WTC11 (cell line): ENCODE results near the gene PFKM. TPM values are rescaled to one million over a fixed set of nuclear protein-coding genes. Genes with fewer than 3 reads are reported as not detected.

Experiments
- ATAC-seq: fragments of 200-7000 bp; cut with Tn5 transposase; 2 replicates; pipeline ENCODE4 v1.10.0; 2021; ENCODE audit warnings: mild to moderate bottlenecking, moderate library complexity
- CTCF ChIA-PET: fragments of 300-600 bp; sonication (Branson Sonifier 250); formaldehyde crosslinking; loops from one replicate; lab custom pipeline; 2021; ENCODE audit warnings: antibody characterized with exemption; lab: Charles Lee
- POLR2A ChIA-PET: fragments of 350-600 bp; sonication (Branson Sonifier 250); formaldehyde crosslinking; loops from one replicate; lab custom pipeline; 2021; ENCODE audit warnings: antibody characterized with exemption; lab: Charles Lee
- DNase-seq: peaks from one replicate; pipeline ENCODE4 v3.0.0; 2021; ENCODE audit warnings: low spot score
- H3K27ac Mint-ChIP-seq: 2 replicates; pipeline ENCODE4 v1.8.0; 2021; ENCODE audit warnings: mixed read lengths
- H3K27me3 Mint-ChIP-seq: 2 replicates; pipeline ENCODE4 v1.8.0; 2021; ENCODE audit warnings: low read depth, mild to moderate bottlenecking, moderate library complexity, mixed read lengths
- H3K36me3 Mint-ChIP-seq: 2 replicates; pipeline ENCODE4 v1.8.0; 2021; ENCODE audit warnings: mixed read lengths
- H3K4me1 Mint-ChIP-seq: 2 replicates; pipeline ENCODE4 v1.8.0; 2022; ENCODE audit warnings: mixed read lengths
- H3K4me3 Mint-ChIP-seq: 2 replicates; pipeline ENCODE4 v1.8.0; 2021; ENCODE audit warnings: mild to moderate bottlenecking, moderate library complexity, mixed read lengths
- H3K9me3 Mint-ChIP-seq: 2 replicates; pipeline ENCODE4 v1.8.0; 2021; ENCODE audit warnings: mixed read lengths
- ATF3 ChIP-seq: sonication (generic); formaldehyde crosslinking; conservative IDR thresholded peaks from 2 replicates; pipeline ENCODE4 v1.8.1; 2022; ENCODE audit warnings: mild to moderate bottlenecking, missing genetic modification reagents
- CBFB ChIP-seq: sonication (generic); formaldehyde crosslinking; IDR thresholded peaks from 2 replicates; pipeline ENCODE4 v1.8.1; 2022; ENCODE audit warnings: mild to moderate bottlenecking, low read depth, missing genetic modification reagents
- CTCF ChIP-seq: fragments of 200-600 bp; IDR thresholded peaks from 2 replicates; pipeline ENCODE4 v1.8.0; 2022; ENCODE audit warnings: antibody characterized with exemption
- ERG ChIP-seq: fragments of 250-450 bp; sonication (Bioruptor Pico); IDR thresholded peaks from 2 replicates; pipeline ENCODE4 v1.8.0; 2021; ENCODE audit warnings: mild to moderate bottlenecking
- GRHL2 ChIP-seq: fragments of 250-450 bp; sonication (Bioruptor Pico); IDR thresholded peaks from 2 replicates; pipeline ENCODE4 v1.8.0; 2022; ENCODE audit warnings: mild to moderate bottlenecking, moderate library complexity; ENCODE audit not compliant: insufficient replicate concordance, severe bottlenecking
- GTF2I ChIP-seq: fragments of 250-450 bp; sonication (Bioruptor Pico); conservative IDR thresholded peaks from 2 replicates; pipeline ENCODE4 v1.4.0; 2021; ENCODE audit warnings: mild to moderate bottlenecking
- IRF2 ChIP-seq: sonication (generic); formaldehyde crosslinking; IDR thresholded peaks from 2 replicates; pipeline ENCODE4 v1.8.0; 2022; ENCODE audit warnings: low read depth, missing genetic modification reagents, borderline replicate concordance
- JUN ChIP-seq: sonication (generic); formaldehyde crosslinking; IDR thresholded peaks from 2 replicates; pipeline ENCODE4 v1.8.0; 2023; ENCODE audit warnings: mild to moderate bottlenecking, missing genetic modification reagents
- MXD4 ChIP-seq: fragments of 250-450 bp; sonication (Bioruptor Pico); IDR thresholded peaks from 2 replicates; pipeline ENCODE4 v1.8.0; 2021; ENCODE audit warnings: mild to moderate bottlenecking, moderate library complexity, borderline replicate concordance
- NFE2L1 ChIP-seq: sonication (generic); formaldehyde crosslinking; IDR thresholded peaks from 2 replicates; pipeline ENCODE4 v1.8.1; 2023; ENCODE audit warnings: missing genetic modification reagents
- NR2C2 ChIP-seq: sonication (generic); formaldehyde crosslinking; IDR thresholded peaks from 2 replicates; pipeline ENCODE4 v1.8.0; 2022; ENCODE audit warnings: mild to moderate bottlenecking, missing genetic modification reagents
- NR3C1 ChIP-seq: sonication (generic); formaldehyde crosslinking; conservative IDR thresholded peaks from 2 replicates; pipeline ENCODE4 v1.8.1; 2023; ENCODE audit warnings: low read depth, mild to moderate bottlenecking, missing genetic modification reagents
- ZNF317 ChIP-seq: sonication (generic); formaldehyde crosslinking; IDR thresholded peaks from 2 replicates; pipeline ENCODE4 v1.8.1; 2023; ENCODE audit warnings: low read depth, mild to moderate bottlenecking, moderate library complexity, missing genetic modification reagents, borderline replicate concordance
- ZNF396 ChIP-seq: fragments of 250-450 bp; sonication (Bioruptor Pico); IDR thresholded peaks from 2 replicates; pipeline ENCODE4 v1.8.0; 2021; ENCODE audit warnings: mild to moderate bottlenecking, moderate library complexity, borderline replicate concordance
- ZNF671 ChIP-seq: fragments of 250-450 bp; sonication (Bioruptor Pico); IDR thresholded peaks from 2 replicates; pipeline ENCODE4 v1.8.0; 2021; ENCODE audit warnings: mild to moderate bottlenecking
- total RNA-seq: library from RNA; stranded (reverse); gene quantifications from 3 replicates; pipeline ENCODE4 v1.2.3, GENCODE V29; 2021

Gene PFKM
- total RNA-seq, 1 experiment from 2014 or later = 99.3 TPM

- Mint-ChIP-seq H3K36me3 (no peaks in the 10 kb centered on the region), H3K4me3 (peak overlapping the region; percentile 81), H3K27me3 (peaks cover 94% of the 10 kb centered on the region), H3K9me3 (no peaks in the 10 kb centered on the region), H3K4me1 (peaks cover 23% of the 10 kb centered on the region), H3K27ac (no peak overlapping the region)
- ChIA-PET POLR2A (interaction anchor here (0.5 to 1.1 kb wide), 2 partner anchors 28 to 551 kb away, joined by 3 to 4 read pairs; partner anchors contain the start of gene ASB8), CTCF (interaction anchor here (0.6 to 3.2 kb wide), 10 partner anchors 10 to 348 kb away, joined by 3 to 25 read pairs (median 4); partner anchors contain the start of genes ASB8, PFKM and VDR)
- TF ChIP-seq CBFB (CRISPR knock-in tag) (no peak), ZNF671 (CRISPR knock-in tag) (no peak)
- ATAC-seq = peak; percentile 29
- peak; percentile 30 for DNase-seq
Measured at GRCh38 chr12:48185181-48185919, 66.2 kb downstream of the PFKM start.

GRCh38 chr12:48187916-48188695 lies 68.9 kb downstream of the PFKM start:
- TF ChIP-seq NFE2L1 (CRISPR knock-in tag) = no peak
- no peak for TF ChIP-seq NR3C1 (CRISPR knock-in tag)
- no peak for TF ChIP-seq IRF2 (CRISPR knock-in tag)
- no peak for TF ChIP-seq ATF3 (CRISPR knock-in tag)
- TF ChIP-seq MXD4 (CRISPR knock-in tag) = no peak
- no peak for TF ChIP-seq GTF2I
- no peak for TF ChIP-seq NR2C2
- no peak for TF ChIP-seq GRHL2
- TF ChIP-seq JUN (CRISPR knock-in tag) = no peak
- no peak for TF ChIP-seq ERG (CRISPR knock-in tag)
- ChIA-PET CTCF (interaction anchor here (1.4 to 2.9 kb wide), 4 partner anchors 10 to 186 kb away, joined by 3 to 20 read pairs (median 10); partner anchors contain the start of gene ASB8), POLR2A (interaction anchor here (0.6 kb wide), 1 partner anchor 20 kb away, joined by 3 read pairs; no protein-coding TSS in a partner anchor)
- Mint-ChIP-seq H3K4me1 (peaks cover 17% of the 10 kb centered on the region), H3K4me3 (no peak overlapping the region), H3K27me3 (peaks cover 89% of the 10 kb centered on the region), H3K27ac (no peak overlapping the region), H3K9me3 (0 out of 2 replicates have a peak, but pooled peaks cover 3% of the 10 kb centered on the region), H3K36me3 (no peaks in the 10 kb centered on the region)
- ATAC-seq = no peak
- DNase-seq = no peak

GRCh38 chr12:48189331-48190125 lies 70.4 kb downstream of the PFKM start:
- Mint-ChIP-seq H3K27ac (no peak overlapping the region), H3K4me1 (peaks cover 15% of the 10 kb centered on the region), H3K4me3 (no peak overlapping the region), H3K9me3 (0 out of 2 replicates have a peak, but pooled peaks cover 3% of the 10 kb centered on the region)
- ATAC-seq = peak; percentile 76
- POLR2A ChIA-PET = no interaction called here
- CTCF ChIA-PET = interaction anchor here (0.6 to 2.9 kb wide), 20 partner anchors 8 to 580 kb away, joined by 3 to 20 read pairs (median 4); partner anchors contain the start of genes ASB8, PFKM and TMEM106C
- TF ChIP-seq NR2C2 (no peak), ZNF396 (CRISPR knock-in tag) (no peak), ZNF317 (CRISPR knock-in tag) (no peak), CTCF (peak; percentile 63)
- TF ChIP-seq, all 79 proteins: peak for 1
- Mint-ChIP-seq H3K27me3 (peaks cover 90% of the 10 kb centered on the region), H3K36me3 (no peaks in the 10 kb centered on the region)
- DNase-seq = peak; percentile 79
